ENCODE results near the gene CD48.

The CD48 gene

DNA sequence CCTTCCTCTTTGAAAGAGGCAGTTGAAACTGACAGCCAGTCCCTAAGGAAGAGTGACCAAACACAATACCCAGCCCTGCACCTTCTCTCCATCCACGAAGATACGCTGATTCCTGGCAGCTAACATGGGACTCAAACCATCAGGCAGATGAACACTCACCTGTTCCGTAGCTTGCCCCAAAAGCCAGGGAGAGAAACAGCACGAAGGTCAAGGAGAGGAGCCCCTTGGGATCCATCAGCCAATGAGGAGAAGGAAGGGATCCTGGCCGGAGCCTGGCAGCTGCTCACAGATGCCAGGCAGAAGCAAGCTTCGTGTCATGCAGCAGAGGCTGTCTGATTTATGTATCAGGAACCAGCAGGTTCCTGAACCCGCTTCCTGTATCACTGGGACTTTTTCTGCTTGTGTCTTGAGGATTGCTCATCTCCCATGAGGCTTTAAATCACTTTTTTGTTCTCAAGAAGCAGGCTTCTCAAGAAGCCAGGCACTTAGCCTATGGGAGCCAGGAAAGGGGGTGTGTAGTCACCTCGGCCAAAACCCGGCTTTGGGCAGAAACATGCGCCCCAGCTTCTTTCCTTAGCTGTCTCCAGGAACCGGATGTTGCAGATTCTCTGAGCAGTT is 64.8 kb downstream of the CD48 start, which contains the start of gene SLAMF1:
TSS of gene SLAMF1 (minus strand) at position 334 of the 618 bp plus-strand sequence. CDS start at position 235, 99 bp downstream.
- FAIRE-seq = no peak

DNA sequence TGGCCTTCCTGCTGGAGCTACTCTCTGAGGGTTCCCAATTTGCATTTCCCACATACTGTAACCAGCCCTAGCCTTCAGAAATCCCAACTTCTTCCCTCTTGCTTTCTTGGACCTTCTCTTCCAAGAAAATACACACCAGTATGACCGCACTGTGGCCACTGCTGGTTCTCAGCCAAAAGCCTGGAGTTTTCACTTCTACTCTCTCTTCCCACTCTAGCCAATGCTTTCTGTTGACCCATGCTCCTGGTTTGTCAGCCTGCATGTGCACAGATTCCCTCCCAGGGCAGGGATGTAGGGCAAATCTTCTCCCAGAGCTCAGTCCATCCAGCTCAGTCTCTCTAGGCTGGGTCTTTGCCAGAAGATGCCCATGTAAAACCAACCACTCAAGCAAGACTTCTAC is 65.4 kb downstream of the CD48 start:
- FAIRE-seq = no peak

- FAIRE-seq = no peak
Measured at GRCh38 chr1:160645386-160646130, 66.1 kb downstream of the CD48 start.

DNA sequence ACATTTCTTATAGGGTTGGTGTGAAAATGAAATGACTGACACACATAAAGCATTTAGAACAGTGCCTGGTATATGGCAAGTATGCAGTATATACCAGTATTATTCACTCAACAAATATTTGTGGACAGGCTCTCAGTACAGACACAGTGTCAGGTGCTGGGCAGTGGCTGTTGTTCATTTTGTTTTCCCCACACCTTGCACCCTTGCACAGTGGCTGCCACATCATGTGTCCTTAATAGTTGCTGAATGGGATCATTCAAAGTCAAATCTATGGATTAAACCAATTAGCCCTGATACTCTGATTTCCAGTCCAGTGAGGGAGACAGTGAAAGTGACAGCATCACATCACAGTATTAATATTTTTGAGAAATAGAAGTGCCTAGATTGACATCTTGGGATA is 67.2 kb downstream of the CD48 start:
- FAIRE-seq = no peak

DNA sequence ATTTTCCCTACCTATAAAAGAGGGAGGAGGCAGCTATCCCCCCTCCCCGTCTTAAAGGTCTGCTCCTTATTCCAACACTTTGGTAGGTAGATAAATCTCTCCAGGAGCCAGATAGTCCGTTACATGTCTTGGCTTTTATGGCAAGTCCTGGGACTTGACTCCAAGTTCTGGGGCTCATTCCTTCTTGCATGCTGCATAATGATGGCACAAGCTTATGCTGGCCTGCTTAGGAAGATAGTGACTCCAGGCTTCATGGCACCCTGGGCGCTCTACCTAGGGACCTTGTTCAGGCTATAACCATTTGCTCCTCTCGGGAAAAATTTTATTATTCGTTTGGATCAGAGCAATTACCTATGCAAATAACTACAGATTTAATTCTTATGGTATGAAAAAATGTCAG is 68.5 kb downstream of the CD48 start:
- FAIRE-seq = no peak

GRCh38 chr1:160642281-160642644 is 69.4 kb downstream of the CD48 start:
- no peak for FAIRE-seq

DNA sequence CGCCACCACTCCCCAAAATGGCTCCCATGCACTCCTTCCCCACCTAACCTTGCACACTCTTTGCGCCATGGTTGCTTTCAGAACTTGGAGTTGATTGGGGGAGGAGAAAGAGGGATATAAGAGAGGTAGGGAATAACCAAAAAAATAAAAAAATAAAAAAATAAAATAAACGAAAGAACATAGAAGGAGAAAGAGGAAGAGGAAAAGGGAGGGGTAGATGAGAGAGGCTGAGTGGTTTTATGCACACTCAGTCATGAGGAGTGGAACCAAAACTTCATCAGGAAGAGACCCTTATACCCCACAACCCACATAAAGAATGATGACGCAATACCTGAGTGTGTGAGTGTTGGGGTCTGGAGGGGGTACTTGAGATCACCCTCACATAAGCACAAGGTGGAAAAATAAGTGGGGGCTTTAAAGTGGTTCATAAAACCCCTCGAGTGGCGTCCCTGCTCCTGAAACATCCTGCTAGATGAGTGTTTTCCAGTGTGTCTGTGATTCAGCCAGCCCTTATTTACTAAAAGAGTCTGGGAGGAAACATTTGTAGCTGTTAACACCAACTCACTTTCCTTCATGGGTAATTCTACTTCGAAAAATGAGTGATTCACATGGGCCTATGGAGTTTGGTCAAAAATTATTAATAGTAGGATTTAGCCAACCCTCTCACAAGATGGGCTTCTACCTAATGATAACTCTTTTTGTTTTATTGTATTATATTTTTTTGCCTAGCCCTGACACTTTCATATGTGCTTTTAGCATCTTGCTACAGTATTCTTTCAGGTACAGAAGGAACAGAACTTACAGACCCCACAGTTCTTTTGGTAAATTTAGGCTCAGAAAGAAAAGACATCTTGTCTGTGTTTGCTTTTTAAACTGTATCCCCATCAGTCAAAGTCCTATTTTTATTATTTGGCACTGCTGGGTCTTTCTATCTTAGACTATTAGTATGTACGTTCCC is 70.0 kb downstream of the CD48 start:
- no peak for FAIRE-seq

DNA sequence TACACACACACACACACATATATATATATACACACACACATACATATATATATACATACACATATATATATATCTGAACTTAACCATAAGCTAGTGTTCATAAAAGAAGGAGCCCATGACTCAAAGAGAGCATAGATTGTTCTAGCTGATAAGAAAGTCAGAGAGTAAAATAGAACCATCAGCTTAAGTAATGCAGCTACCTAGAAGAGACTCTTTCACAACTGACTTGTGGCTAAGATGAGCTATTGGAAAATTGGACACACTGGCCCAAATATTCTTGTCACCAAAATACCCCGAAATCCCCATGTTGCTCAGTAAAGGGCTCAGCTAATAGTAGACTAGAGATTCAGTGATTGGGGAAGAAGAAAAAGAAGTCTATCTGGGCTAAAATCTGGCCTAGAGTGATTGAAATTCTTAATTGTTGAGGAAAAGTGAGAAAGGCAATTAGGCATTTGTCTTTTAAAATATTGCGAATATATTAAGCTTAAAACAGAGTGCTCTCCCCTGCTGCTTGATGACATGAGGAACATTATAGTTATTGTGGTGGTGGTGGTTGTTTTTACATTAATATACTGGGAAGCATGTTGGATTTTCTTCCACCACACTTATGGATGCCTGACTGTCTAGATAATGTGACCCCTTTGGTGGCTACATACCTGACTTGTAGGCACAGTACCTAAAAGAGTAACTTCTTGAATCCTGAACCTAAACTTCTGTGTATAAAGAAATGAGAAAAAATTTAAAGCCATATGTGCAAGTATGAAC is 71.1 kb downstream of the CD48 start:
- no peak for FAIRE-seq

DNA sequence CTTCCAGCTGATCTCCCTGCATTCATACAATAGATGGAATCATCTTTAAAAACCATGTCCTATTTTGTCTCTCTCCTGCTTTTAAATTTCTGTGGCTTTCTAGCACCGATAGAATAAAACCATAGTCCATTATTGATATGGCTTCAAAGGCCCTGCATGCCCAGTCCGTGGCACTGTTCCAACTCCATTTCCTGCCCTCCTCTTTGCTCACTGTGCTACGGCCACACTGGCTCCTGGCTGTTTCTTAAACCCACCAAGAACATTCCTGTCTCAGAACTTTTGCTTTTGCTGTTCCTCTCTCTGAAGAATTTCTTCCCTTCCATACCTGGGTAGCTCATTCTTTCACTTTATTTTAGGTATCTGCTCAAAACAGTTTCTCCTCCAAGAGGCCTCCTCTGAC is 72.0 kb downstream of the CD48 start:
- no peak for FAIRE-seq

DNA sequence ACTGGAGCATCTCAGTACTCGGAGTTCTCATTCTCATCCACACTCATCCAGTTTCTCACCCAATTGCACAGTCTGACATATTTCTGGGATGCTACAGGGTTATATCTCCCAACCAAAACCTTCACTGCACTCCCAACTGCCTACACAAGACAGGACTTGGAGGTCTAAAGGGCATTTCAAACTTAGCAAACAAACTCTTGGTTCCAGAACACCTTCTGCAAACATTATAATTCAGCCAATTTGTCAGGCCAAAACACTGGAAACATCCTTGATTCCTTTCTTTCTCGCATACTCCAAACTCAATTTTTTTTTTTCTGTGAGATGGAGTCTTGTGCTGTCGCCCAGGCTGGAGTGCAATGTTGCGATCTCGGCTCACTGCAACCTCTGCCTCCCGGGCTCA is 72.7 kb downstream of the CD48 start:
- no peak for FAIRE-seq

DNA sequence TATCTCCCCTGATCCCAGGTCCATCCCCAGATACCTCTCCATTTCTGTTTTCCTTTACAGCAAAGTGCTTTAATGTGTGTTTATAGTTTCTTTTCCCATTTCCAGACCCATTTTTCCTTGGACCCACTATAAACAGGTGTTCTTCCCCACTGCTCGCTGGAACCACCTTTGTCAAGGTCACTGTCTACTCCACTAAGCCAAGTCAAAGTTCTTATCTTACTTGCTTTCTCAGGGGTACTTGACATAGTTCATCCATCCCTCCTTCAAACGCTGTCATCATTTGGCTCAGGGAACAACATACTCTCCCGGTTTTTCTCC is 73.1 kb downstream of the CD48 start:
- FAIRE-seq = no peak

GRCh38 chr1:160637821-160638539 is 73.6 kb downstream of the CD48 start:
- FAIRE-seq = no peak

DNA sequence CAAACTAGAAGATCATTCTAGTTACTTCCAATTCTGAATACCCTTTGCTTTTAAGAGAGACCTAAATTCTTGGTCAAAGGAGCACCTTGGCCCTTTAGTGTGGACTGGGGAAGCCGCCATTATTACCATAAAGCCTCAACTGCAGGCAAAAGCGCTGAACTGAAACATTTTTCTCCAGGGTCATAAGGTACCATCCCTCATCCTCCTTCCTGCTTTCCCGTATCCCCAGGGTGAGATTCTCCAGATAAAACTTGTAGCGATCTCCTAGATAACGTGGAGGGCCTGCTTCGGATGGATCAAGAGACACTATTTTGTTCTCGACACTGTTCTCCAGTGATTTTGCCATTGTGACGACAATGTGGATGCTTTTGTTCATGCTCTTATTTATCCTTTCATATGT is 74.6 kb downstream of the CD48 start:
- FAIRE-seq = no peak

GRCh38 chr1:160636547-160636946 is 75.1 kb downstream of the CD48 start:
- no peak for FAIRE-seq

- no peak for FAIRE-seq
Measured at GRCh38 chr1:160636076-160636475, 75.5 kb downstream of the CD48 start.

GRCh38 chr1:160634543-160635491 is 76.8 kb downstream of the CD48 start:
- no peak for FAIRE-seq

GRCh38 chr1:160633330-160633903 is 78.2 kb downstream of the CD48 start:
- no peak for FAIRE-seq

GRCh38 chr1:160631983-160632625 is 79.5 kb downstream of the CD48 start:
- no peak for FAIRE-seq

DNA sequence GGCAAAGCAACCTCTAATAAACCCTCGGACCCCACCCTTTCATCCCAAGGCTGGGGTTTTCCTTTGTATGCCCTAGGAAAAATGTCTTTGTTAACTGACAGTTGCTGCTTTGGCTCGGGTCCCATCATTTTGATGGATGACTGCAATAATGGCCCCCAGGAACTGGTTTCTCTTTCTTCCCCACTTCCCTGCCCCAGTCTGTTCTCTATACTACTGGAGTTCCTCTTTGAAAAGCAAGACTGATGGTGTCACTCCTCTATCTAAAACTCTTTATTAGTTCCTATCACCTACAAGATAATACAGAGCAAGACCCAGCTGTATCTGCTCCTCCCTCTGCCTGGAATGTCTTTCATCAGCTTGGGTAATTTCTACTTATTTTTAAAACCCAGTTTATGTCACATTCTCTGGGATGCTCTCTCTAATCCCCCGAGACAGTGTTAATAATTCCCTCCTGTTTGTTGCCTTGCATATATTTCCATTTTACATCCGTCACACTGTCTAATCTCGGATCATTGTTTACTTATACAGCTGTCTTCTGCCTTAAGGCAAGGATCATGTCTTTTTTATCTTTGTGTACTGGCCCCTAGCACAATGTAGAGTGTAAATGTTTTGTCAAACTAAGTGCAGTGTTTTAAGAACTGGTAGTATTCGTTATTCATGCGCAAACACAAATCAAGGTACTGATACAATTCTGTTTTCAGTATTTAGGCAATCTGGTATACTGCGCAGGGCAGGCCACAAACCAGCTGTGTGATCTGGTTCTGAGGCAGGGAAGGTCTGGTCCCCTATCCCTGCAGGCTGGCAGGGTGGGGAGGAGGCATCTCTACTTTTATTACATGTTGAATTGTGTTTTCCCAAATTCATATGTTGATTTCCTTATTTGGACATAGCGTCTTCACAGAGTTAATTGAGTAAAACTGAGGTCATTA is 80.8 kb downstream of the CD48 start:
- no peak for FAIRE-seq

All from G401.6 (cell line).